IMR-90 (cell line): ENCODE results near the gene PLA2G2D. TPM values are rescaled to one million over a fixed set of nuclear protein-coding genes. Genes with fewer than 3 reads are reported as not detected.

Source experiments
- ATAC-seq: fragments of 200-7000 bp; cut with Tn5 transposase; 2 replicates; pipeline ENCODE4 v1.9.1; 2020; ENCODE audit warnings: low read depth, mild to moderate bottlenecking, moderate library complexity
- BruUV-seq: library from RNA; stranded (reverse); fragments of 400-500 nt; replicated peaks from 2 replicates; lab custom pipeline; 2021; lab: Mats Ljungman, UMichigan
- CTCF ChIA-PET: fragments of 300-600 bp; formaldehyde crosslinking; extraction: SDS; loops from one replicate; lab custom pipeline; 2021; ENCODE audit warnings: antibody characterized with exemption; lab: Yijun Ruan, JAX
- POLR2A ChIA-PET: fragments of 300-600 bp; sonication (Branson Sonifier 250); formaldehyde crosslinking; loops from one replicate; lab custom pipeline; 2022; ENCODE audit warnings: antibody characterized with exemption; ENCODE audit not compliant: unreplicated experiment; lab: Charles Lee
- DNase-seq: peaks from one replicate; pipeline ENCODE4 v3.0.0; 2013
- H2AFZ ChIP-seq: replicated peaks from 2 replicates; pipeline ENCODE3; 2013; ENCODE audit warnings: low read length, mild to moderate bottlenecking; ENCODE audit not compliant: poor library complexity
- H2AK5ac ChIP-seq: 2 replicates; pipeline ENCODE4 v1.6.1; 2013; ENCODE audit warnings: low read depth, low read length, inconsistent platforms
- H2AK9ac ChIP-seq: replicated peaks from 2 replicates; pipeline ENCODE3; 2013; ENCODE audit warnings: mild to moderate bottlenecking, low read depth, low read length, moderate library complexity; ENCODE audit not compliant: poor library complexity
- H2BK120ac ChIP-seq: 2 replicates; pipeline ENCODE4 v1.6.1; 2013; ENCODE audit warnings: low read depth, low read length, inconsistent platforms
- H2BK15ac ChIP-seq: 3 replicates; pipeline ENCODE4 v1.6.1; 2013; ENCODE audit warnings: low read depth, low read length, inconsistent platforms
- H2BK20ac ChIP-seq: 2 replicates; pipeline ENCODE4 v1.6.1; 2013; ENCODE audit warnings: low read depth, mild to moderate bottlenecking, inconsistent platforms, low read length, moderate library complexity
- H2BK5ac ChIP-seq: 2 replicates; pipeline ENCODE4 v1.6.1; 2013; ENCODE audit warnings: mild to moderate bottlenecking, low read depth, low read length, inconsistent platforms; ENCODE audit not compliant: poor library complexity, severe bottlenecking
- H3K14ac ChIP-seq: replicated peaks from 2 replicates; pipeline ENCODE4 v1.6.1; 2013; ENCODE audit warnings: low read depth, low read length, inconsistent platforms
- H3K18ac ChIP-seq: 2 replicates; pipeline ENCODE4 v1.6.1; 2013; ENCODE audit warnings: low read depth, low read length, control low read depth
- H3K23ac ChIP-seq: 2 replicates; pipeline ENCODE4 v1.6.1; 2013; ENCODE audit warnings: low read depth, low read length, inconsistent platforms
- H3K27ac ChIP-seq: 2 replicates; pipeline ENCODE4 v1.5.1; 2013; ENCODE audit warnings: mild to moderate bottlenecking, control low read depth, low read length; ENCODE audit not compliant: insufficient read depth
- H3K27me3 ChIP-seq: 2 replicates; pipeline ENCODE4 v1.6.1; 2013; ENCODE audit warnings: low read length; ENCODE audit not compliant: control insufficient read depth, insufficient read depth
- H3K36me3 ChIP-seq: 2 replicates; pipeline ENCODE4 v1.6.1; 2013; ENCODE audit warnings: low read length, mixed read lengths; ENCODE audit not compliant: control insufficient read depth, insufficient read depth
- H3K4ac ChIP-seq: 2 replicates; pipeline ENCODE4 v1.6.1; 2013; ENCODE audit warnings: low read depth, low read length, inconsistent platforms
- H3K4me1 ChIP-seq: 2 replicates; pipeline ENCODE4 v1.6.1; 2013; ENCODE audit warnings: low read length, mixed read lengths; ENCODE audit not compliant: control insufficient read depth, insufficient read depth
- H3K4me2 ChIP-seq: 2 replicates; pipeline ENCODE4 v1.6.1; 2013; ENCODE audit warnings: low read depth, mild to moderate bottlenecking, control low read depth, low read length, moderate library complexity
- H3K4me3 ChIP-seq: 2 replicates; pipeline ENCODE4 v1.5.1; 2013; ENCODE audit warnings: low read depth, mild to moderate bottlenecking, control low read depth, low read length, moderate library complexity; ENCODE audit not compliant: insufficient read depth
- H3K56ac ChIP-seq: 2 replicates; pipeline ENCODE4 v1.6.1; 2013; ENCODE audit warnings: low read length, inconsistent platforms; ENCODE audit not compliant: insufficient read depth; ENCODE audit errors: extremely low read depth
- H3K79me1 ChIP-seq, 2 experiments: 2 replicates each; pipeline ENCODE4 v1.6.1; 2013; ENCODE audit warnings: low read length in 2 of 2, inconsistent platforms in 1 of 2, low read depth in 1 of 2
- H3K9ac ChIP-seq: 2 replicates; pipeline ENCODE4 v1.6.1; 2013; ENCODE audit warnings: low read depth, low read length, control low read depth
- H3K9me1 ChIP-seq: 2 replicates; pipeline ENCODE4 v1.6.1; 2013; ENCODE audit warnings: low read length, inconsistent platforms; ENCODE audit not compliant: insufficient read depth
- H3K9me3 ChIP-seq: 2 replicates; pipeline ENCODE4 v1.6.1; 2013; ENCODE audit warnings: low read length; ENCODE audit not compliant: control insufficient read depth, insufficient read depth
- H4K20me1 ChIP-seq: 2 replicates; pipeline ENCODE4 v1.6.1; 2013; ENCODE audit warnings: low read length, inconsistent platforms; ENCODE audit not compliant: insufficient read depth
- H4K5ac ChIP-seq: 2 replicates; pipeline ENCODE4 v1.6.1; 2013; ENCODE audit warnings: mild to moderate bottlenecking, low read depth, low read length, control low read depth
- H4K8ac ChIP-seq, 2 experiments: 2 replicates each; pipeline ENCODE4 v1.6.1; 2013; ENCODE audit warnings: low read depth in 2 of 2, low read length in 2 of 2, control low read depth in 1 of 2, inconsistent platforms in 1 of 2
- H4K91ac ChIP-seq: 2 replicates; pipeline ENCODE4 v1.6.1; 2013; ENCODE audit warnings: low read depth, low read length, inconsistent platforms; ENCODE audit not compliant: insufficient read depth
- WGBS, 2 experiments: methylation state at CpG; one replicate each; pipeline versions ENCODE4 v1.1.5 to v1.1.7; 2013; ENCODE audit warnings: missing lambda C conversion rate in 2 of 2; ENCODE audit not compliant: insufficient read length in 1 of 2; ENCODE audit errors: extremely low coverage in 2 of 2; 5-methylcytosine and 5-hydroxymethylcytosine counted together
- dilution Hi-C: fragments of 300-500 bp; cut with HindIII; formaldehyde crosslinking; loops from one replicate; pipeline ENCODE4 v1.14.3; 2018; ENCODE audit warnings: low sequenced_read_pairs; ENCODE audit not compliant: unreplicated experiment
- in situ Hi-C: fragments of 300-500 bp; cut with MboI; formaldehyde crosslinking; loops from 3 replicates; pipeline ENCODE4 v1.14.3; 2019; ENCODE audit warnings: low sequenced_read_pairs, inconsistent platforms, mixed read lengths
- intact Hi-C: fragments of 100-400 bp; cut with micrococcal nuclease; formaldehyde crosslinking; loops from 2 replicates; pipeline ENCODE4 v1.10.0; 2022
- polyA plus RNA-seq, 3 experiments: library from polyadenylated mRNA; depleted of rRNA; stranded (reverse); fragments of >200 nt; gene quantifications; 2 replicates each; pipeline ENCODE4 v1.2.3, GENCODE V29; 2012; ENCODE audit warnings: low replicate concordance in 1 of 3
- total RNA-seq: library from RNA; depleted of rRNA; stranded (reverse); fragments of >200 nt; gene quantifications from 2 replicates; pipeline ENCODE4 v1.2.3, GENCODE V29; 2012
- TF ChIP-seq, protein P1 (sequence below): conservative IDR thresholded peaks from 2 replicates; pipeline ENCODE4 v1.5.1; 2012; ENCODE audit warnings: mild to moderate bottlenecking, low read depth, low read length, improper control_type of control experiment
- TF ChIP-seq, protein P2 (sequence below): fragments of 150-350 bp; IDR thresholded peaks from 2 replicates; pipeline ENCODE4 v1.6.1; 2016; ENCODE audit warnings: low read depth, mild to moderate bottlenecking, low read length, moderate library complexity, borderline replicate concordance

PLA2G2D gene
- total and polyA plus RNA-seq, 2 of the 4 experiments (the other 2 are of a cell fraction), result not detected

DNA sequence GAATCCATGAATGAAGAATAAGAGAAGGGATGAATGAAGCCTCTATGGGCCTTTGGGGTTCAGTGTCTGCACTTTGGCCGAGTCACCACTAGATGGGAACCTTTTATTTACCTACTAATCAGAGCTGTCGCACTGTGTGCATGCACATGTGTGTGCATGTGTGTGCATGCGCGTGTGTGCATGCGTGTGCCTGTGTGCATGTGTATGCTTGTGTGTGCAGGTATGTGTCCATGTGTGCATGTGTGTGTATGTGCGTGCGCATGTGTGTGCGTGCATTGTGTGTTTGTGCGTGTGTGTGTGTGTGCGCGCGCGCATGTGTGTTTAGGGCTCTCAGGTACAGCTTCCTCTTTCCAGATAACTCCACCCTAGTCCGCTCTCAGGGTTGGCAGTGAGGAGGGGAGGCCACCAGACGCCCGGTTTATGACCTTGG, 46.2 kb upstream of the PLA2G2D start:
- Histone ChIP-seq H3K14ac (no peak overlapping the region), H3K9me1 (no peaks in the 10 kb centered on the region), H2BK20ac (no peak overlapping the region), H3K18ac (no peak overlapping the region), H3K36me3 (no peaks in the 10 kb centered on the region), H3K23ac (no peak overlapping the region), H2BK15ac (no peak overlapping the region), H3K9me3 (peaks cover 11% of the 10 kb centered on the region), H2AFZ (no peak overlapping the region), H2AK5ac (no peak overlapping the region), H3K9ac (no peak overlapping the region), H3K4me2 (no peak overlapping the region), H3K4me3 (no peak overlapping the region), H4K8ac (no peak overlapping the region), H3K79me1 (no peaks in the 10 kb centered on the region), H3K27me3 (peaks cover 16% of the 10 kb centered on the region), H4K91ac (no peak overlapping the region), H4K5ac (no peak overlapping the region), H2BK5ac (no peak overlapping the region), H3K4ac (no peak overlapping the region), H2AK9ac (no peak overlapping the region), H2BK120ac (no peak overlapping the region), H3K27ac (no peak overlapping the region), H3K4me1 (no peaks in the 10 kb centered on the region; the same call in 1 of the 2 replicates), H3K56ac (no peak overlapping the region), H4K20me1 (no peaks in the 10 kb centered on the region)
- in situ Hi-C loops, result no loop called here
- no TSS peak for BruUV-seq
- intact Hi-C loops, result no loop called here
- ATAC-seq (peak; percentile 40), DNase-seq (no peak)
- dilution Hi-C loops, result no loop called here
- TF ChIP-seq, protein P1, sequence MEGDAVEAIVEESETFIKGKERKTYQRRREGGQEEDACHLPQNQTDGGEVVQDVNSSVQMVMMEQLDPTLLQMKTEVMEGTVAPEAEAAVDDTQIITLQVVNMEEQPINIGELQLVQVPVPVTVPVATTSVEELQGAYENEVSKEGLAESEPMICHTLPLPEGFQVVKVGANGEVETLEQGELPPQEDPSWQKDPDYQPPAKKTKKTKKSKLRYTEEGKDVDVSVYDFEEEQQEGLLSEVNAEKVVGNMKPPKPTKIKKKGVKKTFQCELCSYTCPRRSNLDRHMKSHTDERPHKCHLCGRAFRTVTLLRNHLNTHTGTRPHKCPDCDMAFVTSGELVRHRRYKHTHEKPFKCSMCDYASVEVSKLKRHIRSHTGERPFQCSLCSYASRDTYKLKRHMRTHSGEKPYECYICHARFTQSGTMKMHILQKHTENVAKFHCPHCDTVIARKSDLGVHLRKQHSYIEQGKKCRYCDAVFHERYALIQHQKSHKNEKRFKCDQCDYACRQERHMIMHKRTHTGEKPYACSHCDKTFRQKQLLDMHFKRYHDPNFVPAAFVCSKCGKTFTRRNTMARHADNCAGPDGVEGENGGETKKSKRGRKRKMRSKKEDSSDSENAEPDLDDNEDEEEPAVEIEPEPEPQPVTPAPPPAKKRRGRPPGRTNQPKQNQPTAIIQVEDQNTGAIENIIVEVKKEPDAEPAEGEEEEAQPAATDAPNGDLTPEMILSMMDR, result 0 out of 2 replicates have a peak, but pooled peaks have one; percentile 12
- TF ChIP-seq, protein P2, sequence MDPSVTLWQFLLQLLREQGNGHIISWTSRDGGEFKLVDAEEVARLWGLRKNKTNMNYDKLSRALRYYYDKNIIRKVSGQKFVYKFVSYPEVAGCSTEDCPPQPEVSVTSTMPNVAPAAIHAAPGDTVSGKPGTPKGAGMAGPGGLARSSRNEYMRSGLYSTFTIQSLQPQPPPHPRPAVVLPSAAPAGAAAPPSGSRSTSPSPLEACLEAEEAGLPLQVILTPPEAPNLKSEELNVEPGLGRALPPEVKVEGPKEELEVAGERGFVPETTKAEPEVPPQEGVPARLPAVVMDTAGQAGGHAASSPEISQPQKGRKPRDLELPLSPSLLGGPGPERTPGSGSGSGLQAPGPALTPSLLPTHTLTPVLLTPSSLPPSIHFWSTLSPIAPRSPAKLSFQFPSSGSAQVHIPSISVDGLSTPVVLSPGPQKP, result no peak
- no CpG with 5 or more reads among the region's 16 CpGs for WGBS, 2 experiments
- POLR2A ChIA-PET, result interaction anchor here (0.6 kb wide), 1 partner anchor 413 kb away, joined by 3 read pairs; no protein-coding TSS in a partner anchor
- CTCF ChIA-PET, result interaction anchor here (1.0 kb wide), 1 partner anchor 329 kb away, joined by 3 read pairs; no protein-coding TSS in a partner anchor
